NT2/D1 (cell line): ENCODE measurements around the gene STEAP4.

Experiments
- SUZ12 ChIP-seq: IDR thresholded peaks from 2 replicates; pipeline ENCODE4 v1.6.1; 2011; ENCODE audit not compliant: insufficient read length, insufficient read depth; ENCODE audit errors: extremely low read depth
- YY1 ChIP-seq: IDR thresholded peaks from 2 replicates; pipeline ENCODE4 v1.6.1; 2011; ENCODE audit not compliant: insufficient read length, insufficient read depth

DNA sequence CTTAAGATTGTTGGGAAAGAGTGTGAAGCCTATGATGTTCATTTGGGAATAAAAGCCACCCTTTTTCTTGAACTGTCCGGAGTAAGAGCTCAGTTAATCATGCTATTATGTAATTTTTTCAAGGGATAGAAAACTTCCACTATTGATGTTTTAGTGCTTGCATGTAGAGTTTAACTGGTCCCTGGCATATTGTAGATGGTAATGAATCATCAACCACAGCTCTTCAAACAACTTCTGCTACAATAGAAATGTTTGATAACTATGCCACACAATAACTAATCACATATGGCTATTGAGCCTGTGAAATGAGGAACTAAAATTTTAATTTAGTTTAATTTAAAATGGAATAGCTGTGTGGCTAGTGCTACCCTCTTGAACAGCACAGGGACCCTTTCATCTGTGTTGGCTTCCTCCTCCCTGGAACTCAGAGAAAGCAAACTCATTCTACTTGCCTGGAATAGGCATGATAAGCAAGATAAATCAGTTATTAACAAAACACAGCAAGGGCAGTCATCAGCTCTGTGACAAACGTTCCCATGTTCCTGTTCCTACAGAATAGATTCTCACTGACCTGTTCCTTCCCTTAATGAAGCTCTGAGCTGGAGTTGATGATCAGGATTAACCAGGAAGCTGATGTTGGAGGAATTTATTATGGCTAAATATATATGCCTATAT lies 82.0 kb downstream of the STEAP4 start:
- TF ChIP-seq YY1 (no peak), SUZ12 (no peak)
